ENCODE measurements around the gene TBC1D4.
"Not testable (repeated sequence)": the region's sequence is repeated elsewhere in the genome, so short reads cannot be mapped to it uniquely, and the experiment has no call there.

TBC1D4 gene

GRCh38 chr13:75445717-75446499 lies 36.1 kb downstream of the TBC1D4 start:
- no peak for DNase-seq

- DNase-seq: no peak
Measured at GRCh38 chr13:75444016-75444415, 38.0 kb downstream of the TBC1D4 start.

- DNase-seq: no peak
Measured at GRCh38 chr13:75443356-75443958, 38.5 kb downstream of the TBC1D4 start.

- no peak for DNase-seq
Measured at GRCh38 chr13:75442736-75443234, 39.2 kb downstream of the TBC1D4 start.

- DNase-seq: no peak
Measured at GRCh38 chr13:75440100-75440499, 41.9 kb downstream of the TBC1D4 start.

- no peak for DNase-seq
Measured at GRCh38 chr13:75437582-75438318, 44.2 kb downstream of the TBC1D4 start.

- DNase-seq: not testable (repeated sequence)
Measured at GRCh38 chr13:75434126-75434525, 47.8 kb downstream of the TBC1D4 start.

- no peak for DNase-seq
Measured at GRCh38 chr13:75432811-75433244, 49.1 kb downstream of the TBC1D4 start.

GRCh38 chr13:75432045-75432444 lies 49.9 kb downstream of the TBC1D4 start:
- no peak for DNase-seq

- no peak for DNase-seq
Measured at GRCh38 chr13:75430436-75431209, 51.3 kb downstream of the TBC1D4 start.

GRCh38 chr13:75426421-75426820 lies 55.5 kb downstream of the TBC1D4 start:
- no peak for DNase-seq

GRCh38 chr13:75425216-75426009 lies 56.6 kb downstream of the TBC1D4 start:
- DNase-seq: no peak

GRCh38 chr13:75423946-75424345 lies 58.0 kb downstream of the TBC1D4 start:
- no peak for DNase-seq

- no peak for DNase-seq
Measured at GRCh38 chr13:75422028-75422427, 59.9 kb downstream of the TBC1D4 start.

GRCh38 chr13:75421133-75421532 lies 60.8 kb downstream of the TBC1D4 start:
- no peak for DNase-seq

- DNase-seq: no peak
Measured at GRCh38 chr13:75419656-75420055, 62.3 kb downstream of the TBC1D4 start.

- DNase-seq: no peak
Measured at GRCh38 chr13:75418997-75419396, 63.0 kb downstream of the TBC1D4 start.

GRCh38 chr13:75418186-75418843 lies 63.7 kb downstream of the TBC1D4 start:
- no peak for DNase-seq

- DNase-seq: no peak
Measured at GRCh38 chr13:75417656-75418055, 64.3 kb downstream of the TBC1D4 start.

GRCh38 chr13:75417012-75417384 lies 65.0 kb downstream of the TBC1D4 start:
- DNase-seq: no peak

- no peak for DNase-seq
Measured at GRCh38 chr13:75416327-75417011, 65.5 kb downstream of the TBC1D4 start.

All from stimulated activated naive CD4-positive, alpha-beta T cell (primary cell).